Urinary bladder (tissue), 4 donors: Measurements from ENCODE around the gene RABIF. TPM values are rescaled to one million over a fixed set of nuclear protein-coding genes. Genes with fewer than 3 reads are reported as not detected.
"Not testable (repeated sequence)": the region's sequence is repeated elsewhere in the genome, so short reads cannot be mapped to it uniquely, and the experiment has no call there.

ENCODE experiments used
- DNase-seq: peaks from one replicate; pipeline ENCODE4 v3.0.0-alpha.2; 2015; ENCODE audit errors: extremely low spot score
- H3K27ac ChIP-seq: one replicate; pipeline ENCODE4 v1.5.1; 2013; ENCODE audit warnings: low read depth, mild to moderate bottlenecking, moderate library complexity
- H3K36me3 ChIP-seq: one replicate; pipeline ENCODE4 v1.6.1; 2013; ENCODE audit warnings: mild to moderate bottlenecking, moderate library complexity; ENCODE audit not compliant: insufficient read depth
- H3K4me1 ChIP-seq: one replicate; pipeline ENCODE4 v1.6.1; 2013; ENCODE audit warnings: mild to moderate bottlenecking, moderate library complexity; ENCODE audit not compliant: insufficient read depth
- H3K4me3 ChIP-seq: one replicate; pipeline ENCODE4 v1.5.1; 2013; ENCODE audit warnings: low read depth, low read length
- WGBS: extraction: QIAGEN DNeasy Blood & Tissue Kit; methylation state at CpG from one replicate; pipeline ENCODE4 v1.1.7; 2013; 5-methylcytosine and 5-hydroxymethylcytosine counted together
- polyA plus RNA-seq: library from polyadenylated mRNA; stranded (reverse); fragments of 200-250 nt; gene quantifications from one replicate; pipeline ENCODE4 v1.2.3, GENCODE V29; 2013
- total RNA-seq: library from RNA; depleted of rRNA; stranded (reverse); fragments of >200 nt; gene quantifications from one replicate; pipeline ENCODE4 v1.2.3, GENCODE V29; 2014
- donor health status: healthy with polysubstance abuse.
- donor health status: healthy.

Gene RABIF
- total RNA-seq: 5.3 TPM
- polyA plus RNA-seq: 6.7 TPM

DNA sequence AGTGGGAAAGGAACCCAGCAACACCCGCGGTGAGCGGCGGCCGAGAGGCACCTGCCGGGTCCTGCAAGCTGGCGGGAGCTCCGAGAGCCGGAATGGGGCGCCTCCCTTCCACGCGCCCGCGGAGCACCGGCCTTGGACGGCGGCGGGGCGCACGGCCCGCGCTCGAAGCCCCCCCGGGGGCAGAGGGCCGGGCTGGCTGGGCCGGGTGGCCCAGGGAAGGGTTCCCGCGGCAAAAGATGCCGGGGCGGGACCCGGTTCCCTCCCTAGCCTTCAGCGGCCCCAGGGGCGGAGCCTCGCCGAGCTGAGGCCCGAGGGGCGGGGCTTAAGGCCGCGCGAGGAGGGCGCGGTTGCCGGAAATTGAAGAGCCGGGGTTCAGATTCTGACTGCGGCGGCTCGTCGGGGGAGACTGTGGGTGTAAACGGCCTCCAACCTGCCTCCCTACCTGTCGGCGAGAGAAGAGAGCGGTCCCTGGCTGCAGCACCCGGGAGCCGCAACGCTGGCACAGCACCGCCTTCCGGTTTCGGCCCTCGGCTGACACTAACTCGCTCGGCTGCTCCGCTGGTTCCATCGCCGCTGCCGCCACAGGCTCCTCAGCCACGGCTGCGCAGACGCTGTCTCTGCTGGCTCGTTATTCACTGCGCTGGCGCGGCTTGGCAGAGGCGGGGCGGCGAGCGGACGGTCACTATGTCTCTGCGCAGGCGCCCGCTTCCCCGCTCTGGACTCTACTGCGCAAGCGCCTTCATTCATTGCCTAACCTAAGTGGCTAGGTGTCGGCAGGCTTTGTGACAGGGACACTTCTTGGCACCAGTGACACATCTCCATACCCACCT is at the start of gene RABIF:
RABIF (minus strand) TSS at position 619 of the 830 bp plus-strand sequence; CDS start at position 568, 51 bp downstream.
- DNase-seq: peak; percentile 88
- peak within 1 kb of the TSS; percentile 84 for H3K27ac ChIP-seq
- WGBS: under 1% methylated on average over 84 of the region's 84 CpGs
- peak within 1 kb of the TSS; percentile 80 for H3K4me3 ChIP-seq
- H3K36me3 ChIP-seq: no peaks in the 10 kb centered on the region
- no peaks in the 10 kb centered on the region for H3K4me1 ChIP-seq

DNA sequence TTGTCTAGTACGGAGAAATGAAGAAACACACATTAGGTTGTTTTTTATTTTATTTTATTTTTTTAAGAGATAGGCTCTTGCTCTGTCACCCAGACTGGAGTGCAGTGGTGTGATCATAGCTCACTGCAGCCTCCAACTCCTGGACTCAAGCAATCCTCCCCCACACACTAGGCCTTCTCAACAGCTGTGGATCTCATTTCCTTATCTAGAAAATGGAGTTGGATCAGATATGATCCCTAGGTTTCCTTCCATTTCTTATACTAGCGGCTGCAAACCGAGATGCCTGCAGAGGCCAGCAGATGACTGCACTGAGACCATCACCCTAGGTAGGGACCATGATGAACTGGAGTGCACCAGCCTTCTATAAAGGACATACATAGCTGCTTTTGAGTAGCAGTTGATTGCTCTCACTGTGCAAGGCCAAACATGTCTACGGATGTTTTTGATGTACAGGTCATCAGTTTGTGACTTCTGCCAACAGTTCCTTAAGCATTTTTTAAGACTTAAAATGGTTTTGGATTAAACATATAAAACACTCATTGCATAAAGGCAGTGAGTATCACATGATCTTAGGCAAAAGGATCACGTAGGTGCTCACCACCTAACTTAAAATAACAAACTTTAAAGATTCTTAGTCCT is 49.5 kb upstream of the RABIF start:
- no peak overlapping the region for H3K27ac ChIP-seq
- 72% methylated on average over 5 of the region's 5 CpGs for WGBS

DNA sequence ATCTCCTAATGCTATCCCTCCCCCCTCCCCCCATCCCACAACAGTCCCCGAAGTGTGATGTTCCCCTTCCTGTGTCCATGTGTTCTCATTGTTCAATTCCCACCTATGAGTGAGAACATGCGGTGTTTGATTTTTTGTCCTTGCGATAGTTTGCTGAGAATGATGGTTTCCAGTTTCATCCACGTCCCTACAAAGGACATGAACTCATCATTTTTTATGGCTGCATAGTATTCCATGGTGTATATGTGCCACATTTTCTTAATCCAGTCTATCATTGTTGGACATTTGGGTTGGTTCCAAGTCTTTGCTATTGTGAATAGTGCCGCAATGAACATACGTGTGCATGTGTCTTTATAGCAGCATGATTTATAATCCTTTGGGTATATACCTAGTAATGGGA is 47.5 kb upstream of the RABIF start:
- DNase-seq, H3K4me3 ChIP-seq, H3K36me3 ChIP-seq: not testable (repeated sequence)

More for the DNA sequence above, 49.5 kb upstream of the RABIF start:
- no peaks in the 10 kb centered on the region for H3K4me1 ChIP-seq
- H3K36me3 ChIP-seq: peaks cover 4% of the 10 kb centered on the region
- H3K4me3 ChIP-seq: no peak overlapping the region
- no peak for DNase-seq

DNA sequence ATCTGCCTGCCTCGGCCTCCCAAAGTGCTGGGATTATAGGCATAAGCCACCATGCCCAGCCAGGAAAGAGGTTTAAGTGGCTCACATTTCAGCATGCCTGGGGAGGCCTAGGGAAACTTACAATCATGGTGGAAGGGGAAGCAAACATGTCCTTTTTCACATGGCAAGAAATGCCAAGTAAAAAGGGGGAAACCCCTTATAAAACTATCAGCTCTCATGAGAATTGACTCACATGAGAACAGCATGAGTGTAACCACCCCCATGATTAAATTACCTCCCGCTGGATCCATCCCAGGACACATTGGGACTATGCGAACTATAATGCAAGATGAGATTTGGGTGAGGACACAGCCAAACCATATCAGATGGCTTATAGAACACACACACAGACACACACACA is 46.9 kb upstream of the RABIF start:
- WGBS: 57% methylated on average over 3 of the region's 3 CpGs
- no peak for DNase-seq
- H3K4me1 ChIP-seq: no peaks in the 10 kb centered on the region
- no peak overlapping the region for H3K4me3 ChIP-seq
- no peak overlapping the region for H3K27ac ChIP-seq
- H3K36me3 ChIP-seq: no peaks in the 10 kb centered on the region

More for the DNA sequence above, 47.5 kb upstream of the RABIF start:
- H3K4me1 ChIP-seq, H3K27ac ChIP-seq: not testable (repeated sequence)
- 92% methylated on average over 1 of the region's 6 CpGs for WGBS

DNA sequence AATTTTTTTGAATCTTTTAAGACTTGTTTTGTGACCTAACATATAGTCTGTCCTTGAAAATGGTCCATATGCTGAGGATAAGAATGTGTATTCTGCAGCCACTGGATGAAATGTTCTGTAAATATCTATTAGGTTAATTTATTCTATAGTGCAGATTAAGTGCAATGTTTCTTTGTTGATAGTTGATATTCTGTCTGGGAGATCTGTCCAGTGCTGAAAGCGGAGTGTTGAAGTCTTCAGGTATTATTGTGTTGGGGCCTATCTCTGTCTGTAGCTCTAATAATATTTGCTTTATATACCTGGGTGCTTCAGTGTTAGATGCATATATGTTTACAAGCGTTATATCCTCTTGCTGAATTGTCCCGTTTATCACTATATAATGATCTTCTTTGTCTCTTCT is 45.8 kb upstream of the RABIF start:
- no peak for DNase-seq
- H3K4me1 ChIP-seq: no peaks in the 10 kb centered on the region
- H3K27ac ChIP-seq: no peak overlapping the region
- no peak overlapping the region for H3K4me3 ChIP-seq
- WGBS: 91% methylated on average over 3 of the region's 3 CpGs
- H3K36me3 ChIP-seq: no peaks in the 10 kb centered on the region

DNA sequence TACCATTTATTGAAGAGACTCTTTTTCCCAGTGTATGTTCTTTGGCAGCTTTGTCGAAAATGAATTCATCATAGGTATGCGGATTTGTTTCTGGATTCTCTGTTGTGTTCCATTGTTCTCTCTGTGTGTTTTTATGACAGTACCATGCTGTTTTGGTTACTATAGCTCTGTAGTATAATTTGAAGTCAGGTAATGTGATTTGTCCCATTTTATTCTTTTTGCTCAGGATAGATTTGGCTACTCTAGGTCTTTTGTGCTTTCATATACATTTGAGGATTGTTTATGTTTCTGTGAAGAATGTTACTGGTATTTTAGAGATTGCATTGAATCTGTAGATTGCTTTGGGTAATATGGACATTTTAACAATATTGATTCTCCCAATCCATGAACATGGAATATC is 43.5 kb upstream of the RABIF start:
- no peaks in the 10 kb centered on the region for H3K4me1 ChIP-seq
- WGBS: 93% methylated on average over 2 of the region's 2 CpGs
- no peak overlapping the region for H3K4me3 ChIP-seq
- H3K36me3 ChIP-seq: no peaks in the 10 kb centered on the region
- DNase-seq: no peak
- H3K27ac ChIP-seq: no peak overlapping the region

DNA sequence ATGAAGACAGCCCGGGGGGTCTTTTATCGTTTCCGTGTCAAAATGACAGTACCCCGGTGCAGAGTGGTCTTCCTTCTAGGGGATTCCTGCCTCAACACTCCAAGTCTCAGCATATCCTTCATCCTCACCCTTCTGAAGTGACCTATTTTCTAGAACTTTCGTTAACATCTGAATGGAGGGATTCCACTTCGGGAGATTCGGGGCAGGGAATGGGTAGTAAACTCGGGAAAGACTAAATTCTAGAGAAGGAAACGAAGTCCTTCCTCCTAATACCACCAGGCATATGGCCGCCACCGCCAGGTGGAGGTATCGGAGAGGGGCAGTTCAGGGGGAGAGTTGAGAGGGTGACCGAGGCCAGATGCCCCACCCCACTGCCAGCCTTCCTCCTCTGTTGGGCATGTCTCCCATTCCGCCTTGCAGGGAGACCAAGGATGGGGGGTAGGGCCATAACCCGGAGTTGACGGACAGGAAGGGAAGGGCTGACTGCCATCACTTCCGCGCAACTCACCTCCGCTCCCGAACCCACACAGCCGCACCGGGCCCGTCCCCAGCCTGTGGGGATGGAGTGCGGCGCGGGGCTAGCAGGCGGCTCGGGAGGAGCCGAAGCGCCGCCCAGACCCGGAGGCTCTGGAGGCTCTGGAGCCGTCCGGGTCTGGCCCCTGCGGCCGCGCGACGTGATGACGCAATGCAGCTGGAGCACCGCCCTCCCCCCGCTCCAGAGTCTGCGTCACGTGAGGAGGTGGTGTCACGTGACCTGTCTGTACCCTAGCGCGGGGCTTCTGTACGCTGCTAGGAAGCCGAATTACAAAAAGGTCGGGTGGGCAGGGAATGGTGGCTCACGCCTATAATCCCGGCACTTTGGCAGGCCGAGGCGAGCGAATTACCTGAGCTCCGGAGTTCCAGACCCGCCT is 37.9 kb upstream of the RABIF start, which contains the start of gene KLHL12:
KLHL12 (minus strand) TSS at position 654 of the 911 bp plus-strand sequence. CDS start 2,072 bp downstream, outside the sequence.
- under 1% methylated on average over 57 of the region's 57 CpGs for WGBS
- Histone ChIP-seq H3K4me1 (no peaks in the 10 kb centered on the region), H3K4me3 (peak within 1 kb of the TSS; percentile 64), H3K27ac (peak within 1 kb of the TSS; percentile 96), H3K36me3 (no peaks in the 10 kb centered on the region)
- peak; percentile 84 for DNase-seq

DNA sequence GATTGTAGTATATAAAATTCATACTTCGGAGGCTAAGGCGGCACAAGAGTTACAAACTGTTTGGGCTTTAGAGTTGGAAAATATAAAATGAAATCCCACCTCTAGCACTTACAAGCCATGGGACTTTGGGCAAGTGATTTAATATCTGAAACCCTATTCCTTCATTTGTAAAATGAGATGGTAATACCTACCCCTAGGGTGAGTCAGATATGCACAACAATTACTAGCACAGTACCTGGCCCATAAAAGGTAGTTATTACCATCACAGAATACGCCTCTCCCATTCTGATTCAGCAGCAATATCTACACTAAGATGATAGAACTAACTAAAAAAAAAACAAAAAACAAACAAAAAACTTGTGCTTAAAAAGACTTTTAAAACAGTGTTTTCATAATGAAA is 34.6 kb upstream of the RABIF start:
- 95% methylated on average over 3 of the region's 3 CpGs for WGBS
- no peak overlapping the region for H3K4me3 ChIP-seq
- no peak for DNase-seq
- no peak overlapping the region for H3K27ac ChIP-seq
- H3K36me3 ChIP-seq: no peaks in the 10 kb centered on the region
- H3K4me1 ChIP-seq: no peaks in the 10 kb centered on the region

DNA sequence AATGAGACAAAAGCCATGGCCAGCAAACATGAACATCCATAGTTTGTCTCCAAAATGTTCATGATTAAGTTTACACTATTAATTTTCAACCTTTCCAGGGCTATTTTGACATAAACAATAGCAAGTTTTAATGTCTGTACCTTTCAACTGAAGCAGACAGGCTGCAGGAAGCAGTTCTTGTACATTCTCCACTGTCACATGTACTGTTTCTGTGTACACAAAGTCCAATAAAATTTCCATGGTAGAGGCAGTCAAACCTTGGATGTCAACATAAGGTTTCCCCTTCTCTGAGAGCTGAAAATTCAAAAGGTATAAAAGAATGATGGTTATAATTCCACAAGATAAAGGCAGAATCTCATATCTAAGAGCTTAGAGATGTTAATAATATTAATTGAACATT is 30.7 kb upstream of the RABIF start:
- Histone ChIP-seq H3K4me1 (no peaks in the 10 kb centered on the region), H3K4me3 (no peak overlapping the region), H3K36me3 (peaks cover 4% of the 10 kb centered on the region), H3K27ac (no peak overlapping the region)
- no peak for DNase-seq

DNA sequence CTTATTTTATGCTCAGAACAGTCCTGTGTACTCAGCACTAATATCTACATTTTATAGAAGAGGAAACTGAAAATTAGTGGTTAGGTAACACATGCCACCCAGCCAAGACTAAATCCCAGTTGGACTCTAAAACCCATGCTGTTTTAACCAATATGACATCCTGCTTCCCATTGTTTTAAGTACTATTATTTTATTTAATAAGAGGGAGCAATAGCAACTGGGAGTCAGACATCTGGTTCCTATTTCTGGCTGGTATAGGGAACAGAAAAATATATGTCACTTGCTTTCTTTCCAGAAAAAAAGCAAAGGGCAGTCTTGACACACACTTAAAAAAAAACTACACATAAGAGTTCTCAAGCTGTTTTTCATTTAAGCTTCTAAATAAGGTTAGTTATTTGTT is 26.2 kb upstream of the RABIF start:
- H3K4me3 ChIP-seq: no peak overlapping the region
- H3K27ac ChIP-seq: no peak overlapping the region
- no peak for DNase-seq
- peaks cover 10% of the 10 kb centered on the region for H3K36me3 ChIP-seq
- no peaks in the 10 kb centered on the region for H3K4me1 ChIP-seq

DNA sequence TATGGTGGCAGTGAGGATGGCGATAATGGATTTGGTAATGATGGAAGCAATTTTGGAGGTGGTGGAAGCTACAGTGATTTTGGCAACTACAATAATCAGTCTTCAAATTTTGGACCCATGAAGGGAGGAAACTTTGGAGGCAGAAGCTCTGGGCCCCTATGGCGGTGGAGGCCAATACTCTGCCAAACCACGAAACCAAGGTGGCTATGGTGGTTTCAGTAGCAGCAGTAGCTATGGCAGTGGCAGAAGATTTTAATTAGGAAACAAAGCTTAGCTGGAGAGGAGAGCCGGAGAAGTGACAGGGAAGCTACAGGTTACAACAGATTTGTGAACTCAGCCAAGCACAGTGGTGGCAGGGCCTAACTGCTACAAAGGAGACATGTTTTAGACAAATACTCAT is 23.5 kb upstream of the RABIF start:
- WGBS: 92% methylated on average over 4 of the region's 4 CpGs
- H3K27ac ChIP-seq, H3K4me3 ChIP-seq, H3K4me1 ChIP-seq, DNase-seq: not testable (repeated sequence)
- peaks cover 10% of the 10 kb centered on the region for H3K36me3 ChIP-seq

DNA sequence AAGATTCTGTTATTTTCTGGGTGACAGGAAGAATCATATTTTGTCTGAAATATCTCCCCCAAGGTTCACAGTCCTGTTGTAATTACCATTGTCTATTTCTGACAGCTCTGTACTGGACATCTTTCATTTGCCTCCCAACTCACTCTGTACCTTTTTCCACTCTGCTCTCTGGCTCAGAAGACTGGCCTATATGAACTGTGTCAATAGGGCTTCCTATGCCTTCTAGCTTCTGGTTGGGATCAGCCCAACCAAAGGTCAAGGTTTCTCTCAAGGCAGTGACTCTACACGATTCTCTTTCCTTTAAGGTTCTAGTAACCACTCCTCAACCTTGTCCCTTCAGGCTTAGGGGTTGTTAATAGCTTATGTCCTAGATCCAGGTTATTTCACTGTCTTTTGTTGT is 20.5 kb upstream of the RABIF start:
- H3K4me3 ChIP-seq: no peak overlapping the region
- peaks cover 7% of the 10 kb centered on the region for H3K36me3 ChIP-seq
- H3K27ac ChIP-seq: no peak overlapping the region
- H3K4me1 ChIP-seq: no peaks in the 10 kb centered on the region
- DNase-seq: no peak
- WGBS: 88% methylated on average over 1 of the region's 1 CpG

DNA sequence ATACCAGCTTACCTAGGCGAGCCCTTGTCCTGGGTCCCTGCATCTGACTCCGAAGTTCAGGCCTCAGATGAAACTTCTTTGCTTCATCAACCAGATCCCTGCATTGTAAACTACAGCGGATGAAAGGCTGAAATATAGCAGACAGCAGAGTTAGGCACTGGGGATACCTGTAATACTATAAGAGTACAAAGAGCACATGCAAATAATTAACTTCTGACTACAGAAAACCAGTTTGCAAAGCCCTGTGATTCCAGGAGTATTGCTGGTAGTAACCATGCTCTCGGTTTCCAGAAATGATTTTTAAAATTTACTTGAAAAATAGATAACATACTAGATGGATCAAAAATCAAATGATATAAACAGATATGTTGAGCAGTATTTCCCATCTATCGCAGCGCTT is 20.0 kb upstream of the RABIF start:
- WGBS: 98% methylated on average over 6 of the region's 6 CpGs
- Histone ChIP-seq H3K36me3 (peaks cover 5% of the 10 kb centered on the region), H3K4me1 (no peaks in the 10 kb centered on the region), H3K4me3 (no peak overlapping the region), H3K27ac (no peak overlapping the region)
- DNase-seq: no peak
